GM12801 (cell line): ENCODE results near the gene MAP2K5.

Experiments used
- CTCF ChIP-seq: IDR thresholded peaks from one replicate; pipeline ENCODE4 v1.5.1; 2011; ENCODE audit warnings: control low read depth; ENCODE audit not compliant: insufficient read length; ENCODE audit errors: extremely low read depth

Gene MAP2K5

GRCh38 chr15:67781907-67782690 is 239.6 kb downstream of the MAP2K5 start:
- no peak for TF ChIP-seq CTCF

- no peak for TF ChIP-seq CTCF
Measured at GRCh38 chr15:67782691-67782991, 240.1 kb downstream of the MAP2K5 start.

- TF ChIP-seq CTCF: no peak
Measured at GRCh38 chr15:67783303-67783702, 240.8 kb downstream of the MAP2K5 start.

- no peak for TF ChIP-seq CTCF
Measured at GRCh38 chr15:67784090-67784781, 241.7 kb downstream of the MAP2K5 start.

- no peak for TF ChIP-seq CTCF
Measured at GRCh38 chr15:67784856-67785430, 242.4 kb downstream of the MAP2K5 start.

- no peak for TF ChIP-seq CTCF
Measured at GRCh38 chr15:67785431-67785830, 242.9 kb downstream of the MAP2K5 start.

- no peak for TF ChIP-seq CTCF
Measured at GRCh38 chr15:67786646-67787045, 244.1 kb downstream of the MAP2K5 start.
